HepG2 (cell line): ENCODE data around the gene TRAP1.

Source experiments
- NPAS2 ChIP-seq: sonication (generic); formaldehyde crosslinking; IDR thresholded peaks from 2 replicates; pipeline ENCODE4 v1.8.0; 2022; ENCODE audit warnings: mild to moderate bottlenecking, missing genetic modification reagents, borderline replicate concordance
- PBX3 ChIP-seq: sonication (generic); formaldehyde crosslinking; IDR thresholded peaks from 2 replicates; pipeline ENCODE4 v1.8.1; 2023; ENCODE audit warnings: missing genetic modification reagents, inconsistent platforms, borderline replicate concordance
- ZNF224 ChIP-seq: sonication (generic); formaldehyde crosslinking; IDR thresholded peaks from 2 replicates; pipeline ENCODE4 v1.5.0; 2020; ENCODE audit warnings: mild to moderate bottlenecking, missing genetic modification reagents
- ZNF713 ChIP-seq: sonication (generic); formaldehyde crosslinking; IDR thresholded peaks from 2 replicates; pipeline ENCODE4 v1.4.0; 2020; ENCODE audit warnings: mild to moderate bottlenecking, missing genetic modification reagents

- TF ChIP-seq ZNF224 (CRISPR knock-in tag) (no peak), ZNF713 (no peak), PBX3 (CRISPR knock-in tag) (no peak), NPAS2 (no peak)
Measured at GRCh38 chr16:3671424-3671823, 45.9 kb downstream of the TRAP1 start.
